Fibroblast of lung (primary cell): ENCODE measurements around the gene SPPL3. TPM values are rescaled to one million over a fixed set of nuclear protein-coding genes. Genes with fewer than 3 reads are reported as not detected.

ENCODE experiments used
- DNase-seq, 2 donors: peaks; one replicate each; pipeline versions ENCODE4 v3.0.0 to v3.0.0-alpha.2; 2010; ENCODE audit warnings: low read depth in 2 of 2
- H2AFZ ChIP-seq: 2 replicates; pipeline ENCODE4 v1.5.1; 2012; ENCODE audit warnings: low read length, control low read depth, inconsistent platforms
- H3K27ac ChIP-seq: 2 replicates; pipeline ENCODE4 v1.5.1; 2011; ENCODE audit warnings: low read length, control low read depth; ENCODE audit not compliant: insufficient read depth
- H3K27me3 ChIP-seq: 2 replicates; pipeline ENCODE4 v1.5.1; 2011; ENCODE audit warnings: mild to moderate bottlenecking, low read length; ENCODE audit not compliant: control insufficient read depth, insufficient read depth
- H3K36me3 ChIP-seq: 2 replicates; pipeline ENCODE4 v1.5.1; 2011; ENCODE audit warnings: low read length; ENCODE audit not compliant: control insufficient read depth, insufficient read depth
- H3K4me1 ChIP-seq: 2 replicates; pipeline ENCODE4 v1.5.1; 2011; ENCODE audit warnings: low read length; ENCODE audit not compliant: control insufficient read depth, insufficient read depth; ENCODE audit errors: extremely low read depth
- H3K4me2 ChIP-seq: 2 replicates; pipeline ENCODE4 v1.5.1; 2011; ENCODE audit warnings: low read length, control low read depth; ENCODE audit not compliant: insufficient read depth; ENCODE audit errors: extremely low read depth
- H3K4me3 ChIP-seq, 4 experiments: fragments of 200-600 bp in 1 of 4; sonication (generic) in 1 of 4; replicated peaks in 1 of 4; 2 replicates each; pipeline ENCODE4 v1.5.1; 2011 to 2016; ENCODE audit warnings: low read length in 4 of 4, low read depth in 3 of 4, mild to moderate bottlenecking in 3 of 4, control low read depth in 2 of 4, inconsistent platforms in 1 of 4, mixed read lengths in 1 of 4; ENCODE audit not compliant: insufficient read depth in 1 of 4; ENCODE audit errors: control extremely low read depth in 1 of 4
- H3K79me2 ChIP-seq: 2 replicates; pipeline ENCODE4 v1.5.1; 2012; ENCODE audit warnings: mild to moderate bottlenecking, low read length, inconsistent platforms; ENCODE audit not compliant: control insufficient read depth, insufficient read depth
- H3K9ac ChIP-seq: 2 replicates; pipeline ENCODE4 v1.5.1; 2011; ENCODE audit warnings: mild to moderate bottlenecking, low read length, control low read depth; ENCODE audit not compliant: insufficient read depth
- H3K9me3 ChIP-seq: 2 replicates; pipeline ENCODE4 v1.5.1; 2012; ENCODE audit warnings: low read depth, low read length; ENCODE audit not compliant: control insufficient read depth, insufficient read depth
- H4K20me1 ChIP-seq: 2 replicates; pipeline ENCODE4 v1.5.1; 2011; ENCODE audit warnings: low read length; ENCODE audit not compliant: control insufficient read depth, insufficient read depth; ENCODE audit errors: extremely low read depth
- EZH2 ChIP-seq: IDR thresholded peaks from 2 replicates; pipeline ENCODE4 v1.5.1; 2012; ENCODE audit warnings: low read length, control low read depth, mild to moderate bottlenecking; ENCODE audit errors: missing control alignments
- polyA plus RNA-seq, 2 donors: library from polyadenylated mRNA; depleted of rRNA in 1 of 2; stranded (reverse) in 1 of 2; unstranded in 1 of 2; fragments of >200 nt; gene quantifications; 2 replicates each; pipeline ENCODE4 v1.2.1, GENCODE V29; 2011 to 2012; ENCODE audit warnings: missing spikeins in 1 of 2
- total RNA-seq: library from RNA; depleted of rRNA; stranded (reverse); fragments of >200 nt; gene quantifications from 2 replicates; pipeline ENCODE4 v1.2.1, GENCODE V29; 2014
- TF ChIP-seq, protein P1 (sequence below), 2 donors: IDR thresholded peaks in 1 of 2; conservative IDR thresholded peaks in 1 of 2; 1 replicate in 1 of 2; 2 replicates in 1 of 2; pipeline ENCODE4 v1.5.1; 2011 to 2012; ENCODE audit warnings: low read length in 2 of 2, control low read depth in 1 of 2, inconsistent platforms in 1 of 2, low read depth in 1 of 2, mild to moderate bottlenecking in 1 of 2

Gene SPPL3
- total and polyA plus RNA-seq, 2 donors (not counting 1 experiment from before 2014, with no cell fraction given): 7.1 to 41.4 TPM

DNA sequence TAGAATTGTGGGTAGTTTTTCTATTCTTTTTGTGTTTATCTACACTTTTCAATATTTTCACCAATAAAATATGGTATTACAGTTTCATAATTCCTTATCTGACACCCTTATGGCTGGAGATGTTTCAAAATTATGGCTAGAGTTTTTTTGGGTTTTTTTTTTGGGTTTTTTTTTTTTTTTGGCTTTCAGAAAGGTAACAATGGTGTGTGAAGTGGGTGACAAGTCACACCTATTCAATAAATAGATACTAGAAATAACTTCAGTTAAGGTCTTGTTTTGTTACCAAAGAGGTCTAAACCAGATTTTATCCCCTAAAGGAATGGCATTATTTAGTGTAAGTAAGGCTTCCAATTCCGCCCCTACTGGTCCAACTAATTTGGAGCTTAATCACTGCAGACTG is 19.5 kb downstream of the SPPL3 start:
- Histone ChIP-seq H3K27ac (no peak overlapping the region), H3K27me3 (no peaks in the 10 kb centered on the region), H2AFZ (no peak overlapping the region), H3K36me3 (no peaks in the 10 kb centered on the region), H3K79me2 (peaks cover 19% of the 10 kb centered on the region), H3K4me1 (no peaks in the 10 kb centered on the region), H3K4me3 (no peak overlapping the region), H4K20me1 (no peaks in the 10 kb centered on the region), H3K4me2 (no peak overlapping the region), H3K9ac (no peak overlapping the region), H3K9me3 (no peaks in the 10 kb centered on the region)
- TF ChIP-seq, protein P1, sequence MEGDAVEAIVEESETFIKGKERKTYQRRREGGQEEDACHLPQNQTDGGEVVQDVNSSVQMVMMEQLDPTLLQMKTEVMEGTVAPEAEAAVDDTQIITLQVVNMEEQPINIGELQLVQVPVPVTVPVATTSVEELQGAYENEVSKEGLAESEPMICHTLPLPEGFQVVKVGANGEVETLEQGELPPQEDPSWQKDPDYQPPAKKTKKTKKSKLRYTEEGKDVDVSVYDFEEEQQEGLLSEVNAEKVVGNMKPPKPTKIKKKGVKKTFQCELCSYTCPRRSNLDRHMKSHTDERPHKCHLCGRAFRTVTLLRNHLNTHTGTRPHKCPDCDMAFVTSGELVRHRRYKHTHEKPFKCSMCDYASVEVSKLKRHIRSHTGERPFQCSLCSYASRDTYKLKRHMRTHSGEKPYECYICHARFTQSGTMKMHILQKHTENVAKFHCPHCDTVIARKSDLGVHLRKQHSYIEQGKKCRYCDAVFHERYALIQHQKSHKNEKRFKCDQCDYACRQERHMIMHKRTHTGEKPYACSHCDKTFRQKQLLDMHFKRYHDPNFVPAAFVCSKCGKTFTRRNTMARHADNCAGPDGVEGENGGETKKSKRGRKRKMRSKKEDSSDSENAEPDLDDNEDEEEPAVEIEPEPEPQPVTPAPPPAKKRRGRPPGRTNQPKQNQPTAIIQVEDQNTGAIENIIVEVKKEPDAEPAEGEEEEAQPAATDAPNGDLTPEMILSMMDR (conservative IDR thresholded peaks at IDR 0.05 in 1 of 2, IDR thresholded peaks at IDR 0.05 in 1 of 2; ENCODE audit: low read depth in 1 of 2, low read length in 2 of 2): no peak
- no peak for TF ChIP-seq EZH2
- DNase-seq: no peak

- Histone ChIP-seq H2AFZ (no peak overlapping the region), H3K79me2 (peaks cover 17% of the 10 kb centered on the region), H3K9ac (no peak overlapping the region), H3K4me2 (no peak overlapping the region), H3K4me1 (no peaks in the 10 kb centered on the region), H3K27ac (no peak overlapping the region), H3K36me3 (no peaks in the 10 kb centered on the region), H4K20me1 (no peaks in the 10 kb centered on the region), H3K27me3 (no peaks in the 10 kb centered on the region), H3K4me3 (no peak overlapping the region), H3K9me3 (no peaks in the 10 kb centered on the region)
- no peak for TF ChIP-seq EZH2
- TF ChIP-seq, protein P1 (conservative IDR thresholded peaks at IDR 0.05 in 1 of 2, IDR thresholded peaks at IDR 0.05 in 1 of 2; ENCODE audit: low read depth in 1 of 2, low read length in 2 of 2): no peak
- no peak for DNase-seq
Measured at GRCh38 chr12:120882055-120882555, 22.1 kb downstream of the SPPL3 start.

DNA sequence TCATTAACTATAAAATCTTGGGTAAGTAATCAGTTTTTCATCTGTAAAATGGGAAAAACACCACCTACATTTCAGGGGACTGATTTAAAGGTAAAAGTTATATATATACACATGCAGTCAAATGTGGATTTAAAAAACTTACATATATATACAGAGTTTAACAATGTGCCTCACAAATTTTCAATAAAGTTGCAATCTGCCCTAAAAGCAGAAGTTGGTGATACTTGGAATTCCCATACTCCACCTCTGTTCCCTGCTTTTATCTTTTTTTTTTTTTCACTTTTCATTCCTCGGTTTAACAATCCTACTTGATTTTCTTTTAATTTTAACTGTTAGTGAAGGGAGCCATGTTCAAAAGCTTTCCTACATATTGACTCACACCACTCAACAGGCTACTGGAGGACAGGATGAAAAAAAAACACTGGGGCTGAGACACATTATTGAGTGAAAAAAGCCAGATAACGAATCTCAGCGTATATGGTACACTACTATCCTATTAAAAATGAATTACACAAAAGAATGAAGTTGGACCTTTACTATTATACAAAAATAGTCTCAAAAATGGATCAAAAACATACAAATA is 24.3 kb downstream of the SPPL3 start:
- H3K9ac ChIP-seq: no peak overlapping the region
- H3K4me2 ChIP-seq: no peak overlapping the region
- peak in 1 of 2 donors; percentile 6 for DNase-seq
- no peaks in the 10 kb centered on the region for H4K20me1 ChIP-seq
- no peaks in the 10 kb centered on the region for H3K27me3 ChIP-seq
- no peak for TF ChIP-seq EZH2
- TF ChIP-seq, protein P1 (conservative IDR thresholded peaks at IDR 0.05 in 1 of 2, IDR thresholded peaks at IDR 0.05 in 1 of 2; ENCODE audit: low read depth in 1 of 2, low read length in 2 of 2): no peak
- H3K36me3 ChIP-seq: no peaks in the 10 kb centered on the region
- no peaks in the 10 kb centered on the region for H3K4me1 ChIP-seq
- H2AFZ ChIP-seq: no peak overlapping the region
- H3K27ac ChIP-seq: no peak overlapping the region
- H3K79me2 ChIP-seq: peaks cover 8% of the 10 kb centered on the region
- no peaks in the 10 kb centered on the region for H3K9me3 ChIP-seq
- H3K4me3 ChIP-seq: no peak overlapping the region
